HG03442 (cell line): ENCODE results near the gene ST6GALNAC2.
"Not testable (repeated sequence)": the region's sequence is repeated elsewhere in the genome, so short reads cannot be mapped to it uniquely, and the experiment has no call there.

Experiments
- ATAC-seq: cut with Tn5 transposase; IDR thresholded peaks from one replicate; pipeline ENCODE4 v1.9.1; 2021; ENCODE audit warnings: mild to moderate bottlenecking, moderate library complexity; ENCODE audit not compliant: unreplicated experiment

ST6GALNAC2 gene

GRCh38 chr17:76585649-76586593 lies at the start of gene ST6GALNAC2:
Gene ST6GALNAC2 (minus strand): TSS chr17:76585860. CDS start chr17:76585808, 52 bp downstream.
- ATAC-seq = no peak

DNA sequence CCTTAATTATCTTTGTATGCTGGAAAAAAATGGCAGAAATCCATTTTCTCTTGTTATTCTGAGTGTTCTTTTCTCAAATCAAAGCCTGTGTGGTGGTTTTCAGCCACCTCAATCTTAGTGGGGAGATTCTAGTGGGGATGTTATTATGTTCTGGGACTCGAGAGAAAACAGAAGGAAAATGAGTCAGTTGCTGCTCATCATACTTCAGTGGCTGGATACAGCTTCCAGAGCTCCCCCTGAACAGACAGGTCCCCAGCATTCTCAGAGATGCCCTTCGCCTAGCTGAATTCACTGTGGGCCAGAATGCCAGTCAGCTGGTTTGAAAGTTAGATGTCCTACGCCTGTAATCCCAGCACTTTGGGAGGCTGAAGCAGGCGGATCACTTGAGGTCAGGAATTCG lies 49.4 kb upstream of the ST6GALNAC2 start:
- ATAC-seq = no peak

DNA sequence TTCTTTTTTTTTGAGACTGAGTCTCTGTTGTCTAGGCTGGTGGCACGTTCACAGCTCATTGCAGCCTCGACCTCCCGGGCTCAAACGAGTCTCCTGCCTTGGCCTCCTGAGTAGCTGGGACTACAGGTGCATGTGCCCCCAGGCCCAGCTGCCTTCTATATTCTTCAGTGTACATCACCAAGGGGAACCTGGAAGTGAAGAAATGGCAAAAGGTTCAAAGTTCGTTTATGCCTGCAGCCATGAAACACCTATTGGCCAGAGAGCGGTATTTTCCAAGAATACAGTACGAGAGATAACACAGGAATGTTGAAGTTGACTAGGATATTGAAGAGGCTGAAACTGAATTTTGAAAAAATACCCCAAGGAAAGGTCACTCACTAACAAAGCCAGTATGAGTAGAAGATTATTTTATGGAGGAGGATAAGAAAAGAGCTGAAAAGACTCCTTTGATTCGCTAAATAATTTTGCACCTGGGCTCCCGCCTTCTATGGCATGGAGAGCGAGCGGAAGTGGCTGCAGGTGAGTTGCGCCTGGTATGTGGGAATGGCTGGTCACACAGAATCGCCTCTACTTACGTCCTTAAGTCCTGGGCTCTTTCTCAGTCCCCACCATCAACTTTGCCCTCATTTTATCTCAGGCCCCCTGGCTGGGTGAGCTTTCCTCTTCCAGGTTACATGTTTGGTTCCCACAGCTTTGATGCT lies 48.1 kb upstream of the ST6GALNAC2 start:
- no peak for ATAC-seq

- ATAC-seq = no peak
Observed at GRCh38 chr17:76631821-76632565, 46.3 kb upstream of the ST6GALNAC2 start.

- ATAC-seq = no peak
Observed at GRCh38 chr17:76630151-76630550, 44.5 kb upstream of the ST6GALNAC2 start.

- no peak for ATAC-seq
Observed at GRCh38 chr17:76627510-76627909, 41.9 kb upstream of the ST6GALNAC2 start.

- no peak for ATAC-seq
Observed at GRCh38 chr17:76626442-76626841, 40.8 kb upstream of the ST6GALNAC2 start.

GRCh38 chr17:76625496-76625895 lies 39.8 kb upstream of the ST6GALNAC2 start:
- no peak for ATAC-seq

DNA sequence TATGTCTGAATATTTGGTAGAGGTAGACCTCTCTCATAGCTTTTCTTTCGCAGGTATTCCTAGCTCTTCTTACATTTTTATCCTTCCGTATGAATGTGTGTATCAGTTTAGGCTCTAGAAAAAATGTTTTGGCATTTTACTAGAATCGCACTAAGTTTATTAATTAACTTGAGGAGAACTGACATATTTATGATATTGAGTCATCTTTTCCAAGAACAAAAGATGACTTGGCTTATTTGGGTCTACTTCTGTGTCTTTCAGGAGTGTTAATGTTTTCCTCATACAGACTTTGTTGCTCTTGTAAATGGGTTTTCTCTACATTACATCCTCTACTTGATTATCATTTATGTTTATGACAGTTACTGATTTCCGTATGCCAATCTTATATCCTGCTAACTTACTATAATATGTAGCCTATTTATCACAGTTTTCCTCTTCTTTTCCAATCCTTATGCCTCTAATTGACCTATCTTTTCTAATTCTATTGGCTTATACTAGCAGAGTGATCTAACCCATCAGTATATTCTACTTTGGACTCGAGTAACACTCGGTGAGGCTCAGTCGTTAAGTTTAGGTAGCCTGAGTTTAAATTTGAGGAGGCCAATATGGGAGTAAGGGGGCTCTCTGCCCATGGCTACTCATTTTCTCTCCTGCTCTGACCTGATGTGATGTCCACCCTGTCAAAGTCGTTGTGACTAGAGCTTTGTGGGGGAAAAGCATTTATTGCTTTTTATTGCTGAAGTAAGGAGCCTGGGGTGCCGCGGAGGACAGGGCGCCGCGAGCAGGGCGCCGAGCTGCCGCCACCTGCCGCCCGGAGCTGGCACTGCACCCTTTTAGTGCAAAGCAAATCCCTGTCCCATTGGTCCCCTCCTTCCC lies 37.8 kb upstream of the ST6GALNAC2 start:
- no peak for ATAC-seq

GRCh38 chr17:76617838-76618237 lies 32.2 kb upstream of the ST6GALNAC2 start:
- no peak for ATAC-seq

DNA sequence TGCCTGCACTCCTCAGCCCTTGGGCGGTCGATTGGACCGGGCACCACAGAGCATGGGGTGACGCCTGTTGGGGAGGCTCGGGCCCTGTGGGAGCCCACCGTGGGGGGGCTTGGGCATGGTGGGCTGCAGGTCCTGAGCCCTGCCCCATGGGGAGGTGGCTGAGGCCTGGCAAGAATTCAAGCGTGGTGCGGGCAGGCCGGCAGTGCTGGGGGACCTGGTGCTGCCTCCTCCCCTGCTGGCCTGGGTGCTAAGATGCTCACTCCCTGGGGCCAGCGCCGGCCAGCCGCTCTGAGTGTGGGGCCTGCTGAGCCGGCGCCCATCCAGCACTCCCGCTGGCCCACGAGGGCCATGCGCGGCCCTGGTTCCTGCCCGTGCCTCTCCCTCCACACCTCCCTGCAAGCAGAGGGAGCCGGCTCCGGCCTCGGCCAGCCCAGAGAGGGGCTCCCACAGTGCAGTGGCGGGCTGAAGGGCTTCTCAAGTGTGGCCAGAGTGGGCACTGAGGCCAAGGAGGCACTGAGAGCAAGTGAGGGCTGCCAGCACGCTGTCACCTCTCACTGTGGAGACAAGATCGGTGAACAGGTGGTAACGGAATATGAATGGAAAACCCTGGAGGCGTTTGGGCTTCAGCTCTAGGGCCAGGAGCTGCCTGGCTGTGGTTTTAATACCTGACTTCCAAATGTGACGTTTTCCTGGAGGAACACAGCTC lies 29.4 kb upstream of the ST6GALNAC2 start:
- no peak for ATAC-seq

DNA sequence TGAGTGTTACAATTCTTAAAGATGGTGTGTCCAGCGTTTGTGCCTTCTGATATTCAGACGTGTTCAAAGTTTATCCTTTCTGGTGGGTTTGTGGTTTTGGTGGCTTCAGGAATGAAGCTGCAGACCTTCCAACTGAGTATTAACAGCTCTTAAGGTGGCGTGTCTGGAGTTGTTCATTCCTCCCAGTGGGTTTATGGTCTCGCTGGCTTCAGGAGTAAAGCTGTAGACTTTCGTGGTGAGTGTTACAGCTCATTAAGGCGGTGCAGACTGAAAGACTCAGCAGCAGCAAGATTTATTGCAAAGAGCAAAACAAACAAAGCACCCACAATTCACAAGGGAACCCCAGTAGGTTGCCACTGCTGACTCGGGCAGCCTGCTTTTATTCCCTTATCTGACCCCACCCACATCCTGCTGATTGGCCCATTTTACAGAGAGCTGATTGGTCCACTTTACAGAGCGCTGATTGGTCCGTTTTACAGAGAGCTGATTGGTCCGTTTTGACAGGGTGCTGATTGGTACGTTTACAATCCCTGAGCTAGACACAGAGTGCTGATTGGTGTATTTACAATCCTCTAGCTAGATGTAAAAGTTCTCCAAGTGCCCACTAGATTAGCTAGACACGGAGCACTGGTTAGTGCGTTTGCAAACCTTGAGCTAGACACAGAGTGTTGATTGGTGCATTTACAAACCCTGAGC lies 28.6 kb upstream of the ST6GALNAC2 start:
- ATAC-seq = not testable (repeated sequence)

DNA sequence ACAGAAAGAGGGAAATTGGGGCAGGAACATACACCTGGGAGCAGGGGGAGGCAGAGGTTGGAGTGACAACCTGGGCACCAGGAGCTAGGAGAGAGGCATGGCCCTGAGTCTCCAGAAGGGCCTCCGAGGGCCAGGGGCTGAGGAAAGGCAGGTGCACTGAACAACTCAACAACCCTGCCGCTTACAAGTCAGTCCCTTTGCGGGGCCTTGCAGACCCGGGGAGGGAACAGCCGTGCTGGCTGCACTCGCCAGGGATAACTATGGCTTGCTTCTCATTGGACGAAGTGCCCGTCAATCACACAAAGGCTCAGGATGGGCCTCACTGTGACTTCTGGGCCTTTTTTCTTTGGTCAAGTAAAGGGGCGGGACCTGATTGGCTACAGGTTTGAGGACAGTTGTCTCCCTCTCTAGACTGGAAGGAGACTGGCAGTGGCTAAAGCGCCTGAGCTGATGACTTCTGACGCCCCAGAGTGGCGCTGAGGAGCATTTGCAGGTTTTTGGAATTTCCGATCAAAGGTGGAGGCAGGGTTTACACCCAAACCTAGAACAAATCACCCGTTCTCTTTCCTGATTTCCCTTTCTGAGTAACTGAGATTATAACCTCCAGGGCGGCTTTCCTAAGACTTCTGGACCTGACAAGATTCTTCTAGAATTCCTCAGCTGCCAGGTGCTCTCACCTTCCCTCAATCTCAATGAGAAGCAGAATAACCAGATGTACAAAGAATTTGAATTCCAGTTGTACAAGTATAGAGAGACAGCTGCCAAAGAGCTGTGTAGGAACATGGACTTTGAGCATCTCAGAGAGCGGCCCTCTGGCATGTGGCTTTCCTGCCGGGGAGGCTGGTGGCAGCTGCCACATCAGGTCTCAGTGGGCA lies 27.6 kb upstream of the ST6GALNAC2 start:
- ATAC-seq = no peak

GRCh38 chr17:76612465-76612864 lies 26.8 kb upstream of the ST6GALNAC2 start:
- ATAC-seq = no peak

GRCh38 chr17:76611758-76612157 lies 26.1 kb upstream of the ST6GALNAC2 start:
- ATAC-seq = no peak

- ATAC-seq = not testable (repeated sequence)
Observed at GRCh38 chr17:76611080-76611749, 25.6 kb upstream of the ST6GALNAC2 start.

GRCh38 chr17:76606685-76607084 lies 21.0 kb upstream of the ST6GALNAC2 start:
- ATAC-seq = not testable (repeated sequence)

DNA sequence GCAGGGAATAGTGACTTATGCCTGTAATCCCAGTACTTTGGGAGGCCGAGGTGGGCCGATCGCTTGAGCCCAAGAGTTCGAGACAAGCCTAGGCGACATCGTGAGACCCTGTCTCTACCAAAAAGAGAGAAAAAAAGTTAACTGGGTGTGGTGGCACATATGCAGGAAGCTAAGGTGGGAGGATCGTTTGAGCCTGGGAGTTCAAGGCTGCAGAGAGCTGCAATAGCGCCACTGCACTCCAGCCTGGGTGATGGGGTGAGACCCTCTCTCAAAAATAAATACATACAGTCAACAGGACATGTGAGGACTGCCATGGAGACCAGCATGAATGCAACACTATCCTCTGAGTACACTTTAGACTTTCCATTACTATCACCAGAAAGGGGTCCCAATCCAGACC lies 15.4 kb upstream of the ST6GALNAC2 start:
- no peak for ATAC-seq
